Measurements from ENCODE around the gene PLA2G2D. TPM values are rescaled to one million over a fixed set of nuclear protein-coding genes. Genes with fewer than 3 reads are reported as not detected.

Gene PLA2G2D
- not detected in 2 replicates for total RNA-seq

DNA sequence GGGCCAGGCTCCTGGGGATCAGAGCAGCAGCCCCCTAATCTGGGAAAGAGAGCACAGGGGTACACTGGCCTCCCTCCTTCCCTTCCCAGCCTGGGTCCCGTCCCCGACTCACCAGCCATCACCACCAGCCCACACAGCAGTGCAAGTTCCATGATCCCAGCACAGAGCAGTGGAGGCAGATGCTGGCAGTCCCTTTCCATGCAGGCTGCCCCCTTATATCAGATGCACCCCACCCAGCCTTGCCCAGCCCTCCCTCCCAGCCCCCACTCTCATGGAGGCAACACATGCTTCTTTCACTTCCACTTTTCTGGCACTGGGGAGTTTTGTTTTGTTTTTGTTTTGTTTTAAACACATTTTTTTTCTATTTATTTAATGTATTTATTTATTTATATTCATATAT lies at the start of gene PLA2G2D:
Gene PLA2G2D, minus strand, starts transcription at position 190 of the 400 bp plus-strand sequence. Its CDS starts 38 bp downstream, at position 152.

DNA sequence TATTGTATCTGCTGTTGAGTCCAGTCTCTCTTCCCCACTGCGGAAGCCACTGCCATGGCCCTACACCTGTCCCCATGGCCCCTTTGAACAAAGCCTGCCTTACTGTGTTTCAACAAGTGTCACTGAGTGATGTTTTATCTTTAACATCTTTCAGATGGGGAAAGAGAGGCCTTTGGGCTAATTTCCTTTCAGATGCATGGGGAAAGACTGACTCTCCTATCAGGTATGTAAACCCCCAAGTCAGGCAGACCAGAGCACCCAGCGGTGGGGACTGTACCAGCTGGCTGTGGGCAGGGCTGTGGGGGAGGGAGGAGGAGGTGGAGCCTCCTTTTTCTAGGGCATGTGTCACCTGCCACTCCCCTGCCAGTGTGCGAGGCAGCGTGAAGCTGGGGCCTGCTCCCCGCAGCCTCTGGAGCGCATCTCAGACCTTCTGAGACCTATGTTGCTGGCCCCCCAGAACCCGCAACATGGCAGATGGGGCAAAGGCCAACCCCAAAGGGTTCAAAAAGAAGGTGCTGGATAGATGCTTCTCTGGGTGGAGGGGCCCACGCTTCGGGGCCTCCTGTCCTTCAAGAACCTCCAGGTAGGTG lies 19.7 kb upstream of the PLA2G2D start, which contains the start of gene PLA2G2F:
Gene PLA2G2F, plus strand, starts transcription at position 363 of the 590 bp plus-strand sequence. Its CDS starts 105 bp downstream, at position 468.

GRCh38 chr1:20069874-20070273 lies 49.5 kb downstream of the PLA2G2D start, which contains the start of gene PLA2G5:
PLA2G5 (plus strand) TSS chr1:20070194; CDS start chr1:20084831, 14,637 bp downstream.

Other genes starting within 250 kb of the PLA2G2D start
- 4.6 and 5.9 TPM in 2 replicates for gene OTUD3, start 237.1 kb downstream of the PLA2G2D start, total RNA-seq
- gene PLA2G2E, start 195.9 kb downstream of the PLA2G2D start, total RNA-seq, result not detected in 2 replicates
- 4.3 and 7.6 TPM in 2 replicates for gene PLA2G2A, start 139.9 kb downstream of the PLA2G2D start, total RNA-seq
- gene PLA2G5, start 49.3 kb downstream of the PLA2G2D start, total RNA-seq, result not detected in 2 replicates
- not detected in 2 replicates for gene PLA2G2F, start 19.8 kb upstream of the PLA2G2D start, total RNA-seq
- 0.32 and 0.39 TPM in 2 replicates for gene UBXN10, start 66.6 kb upstream of the PLA2G2D start, total RNA-seq
- not detected in 2 replicates for gene PLA2G2C, start 67.0 kb upstream of the PLA2G2D start, total RNA-seq
- not detected in 2 replicates for gene VWA5B1, start 171.3 kb upstream of the PLA2G2D start, total RNA-seq